GM13977 (cell line): Measurements from ENCODE around the gene IL17REL.

ENCODE experiments used
- DNase-seq: peaks from one replicate; pipeline ENCODE4 v3.0.0; 2012; ENCODE audit warnings: low spot score
- CTCF ChIP-seq: IDR thresholded peaks from 2 replicates; pipeline ENCODE4 v1.5.1; 2012; ENCODE audit warnings: mild to moderate bottlenecking, control low read depth; ENCODE audit not compliant: insufficient read depth; ENCODE audit errors: extremely low read depth, missing control alignments
- in situ Hi-C: fragments of 300-500 bp; cut with MboI; formaldehyde crosslinking; loops from one replicate; pipeline ENCODE4 v1.12.0; 2022; ENCODE audit warnings: low sequenced_read_pairs, low pct_unique_long_range_greater_than_20kb, mixed read lengths, inconsistent platforms; ENCODE audit not compliant: unreplicated experiment

Gene IL17REL

GRCh38 chr22:49958931-49959781 is 53.4 kb downstream of the IL17REL start:
- TF ChIP-seq CTCF, result no peak
- in situ Hi-C loops, result no loop called here

GRCh38 chr22:49958366-49958921 is 54.1 kb downstream of the IL17REL start:
- in situ Hi-C loops, result no loop called here
- TF ChIP-seq CTCF, result no peak
- DNase-seq, result no peak

More at GRCh38 chr22:49958931-49959781, 53.4 kb downstream of the IL17REL start:
- DNase-seq, result no peak

GRCh38 chr22:49957826-49958365 is 54.7 kb downstream of the IL17REL start:
- in situ Hi-C loops, result no loop called here
- no peak for DNase-seq
- no peak for TF ChIP-seq CTCF

- in situ Hi-C loops, result no loop called here
- no peak for DNase-seq
- no peak for TF ChIP-seq CTCF
Observed at GRCh38 chr22:49956914-49957825, 55.4 kb downstream of the IL17REL start.

GRCh38 chr22:49956418-49956770 is 56.2 kb downstream of the IL17REL start:
- in situ Hi-C loops, result no loop called here
- DNase-seq, result no peak
- TF ChIP-seq CTCF, result no peak
